HFF-Myc (cell line): ENCODE data around the gene ARAP1.

ENCODE experiments used
- DNase-seq: peaks from one replicate; pipeline ENCODE4 v3.0.0-alpha.2; 2011; ENCODE audit warnings: low read depth; ENCODE audit errors: extremely low read depth
- H3K4me3 ChIP-seq: replicated peaks from 2 replicates; pipeline ENCODE4 v1.5.1; 2011; ENCODE audit warnings: low read depth, mild to moderate bottlenecking, control low read depth, low read length
- TF ChIP-seq, protein P1 (sequence below): IDR thresholded peaks from 2 replicates; pipeline ENCODE4 v1.5.1; 2012; ENCODE audit warnings: mild to moderate bottlenecking, low read depth, low read length, control low read depth; ENCODE audit errors: missing control alignments

Gene ARAP1

DNA sequence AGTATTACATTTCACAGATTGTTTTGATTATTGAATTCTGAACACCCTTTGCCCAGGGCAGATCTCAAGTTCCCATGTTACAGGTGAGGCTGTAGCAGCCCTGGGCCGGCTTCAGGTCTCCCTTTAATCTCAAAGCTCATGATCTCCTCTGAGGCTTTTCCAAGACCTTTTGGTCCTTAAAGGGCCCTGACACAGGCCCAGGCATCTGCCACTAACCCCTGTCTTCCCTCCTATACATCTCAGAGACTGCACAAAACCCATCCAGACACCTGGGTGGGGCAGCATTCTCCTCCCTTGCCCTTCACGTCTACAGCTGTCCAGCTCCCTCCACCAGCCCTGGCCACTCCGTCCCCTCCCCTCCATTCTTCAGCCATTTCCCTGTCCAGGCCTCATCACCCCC is 115.8 kb downstream of the ARAP1 start:
- TF ChIP-seq, protein P1, sequence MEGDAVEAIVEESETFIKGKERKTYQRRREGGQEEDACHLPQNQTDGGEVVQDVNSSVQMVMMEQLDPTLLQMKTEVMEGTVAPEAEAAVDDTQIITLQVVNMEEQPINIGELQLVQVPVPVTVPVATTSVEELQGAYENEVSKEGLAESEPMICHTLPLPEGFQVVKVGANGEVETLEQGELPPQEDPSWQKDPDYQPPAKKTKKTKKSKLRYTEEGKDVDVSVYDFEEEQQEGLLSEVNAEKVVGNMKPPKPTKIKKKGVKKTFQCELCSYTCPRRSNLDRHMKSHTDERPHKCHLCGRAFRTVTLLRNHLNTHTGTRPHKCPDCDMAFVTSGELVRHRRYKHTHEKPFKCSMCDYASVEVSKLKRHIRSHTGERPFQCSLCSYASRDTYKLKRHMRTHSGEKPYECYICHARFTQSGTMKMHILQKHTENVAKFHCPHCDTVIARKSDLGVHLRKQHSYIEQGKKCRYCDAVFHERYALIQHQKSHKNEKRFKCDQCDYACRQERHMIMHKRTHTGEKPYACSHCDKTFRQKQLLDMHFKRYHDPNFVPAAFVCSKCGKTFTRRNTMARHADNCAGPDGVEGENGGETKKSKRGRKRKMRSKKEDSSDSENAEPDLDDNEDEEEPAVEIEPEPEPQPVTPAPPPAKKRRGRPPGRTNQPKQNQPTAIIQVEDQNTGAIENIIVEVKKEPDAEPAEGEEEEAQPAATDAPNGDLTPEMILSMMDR, result no peak
- no peak overlapping the region for H3K4me3 ChIP-seq
- DNase-seq, result no peak

DNA sequence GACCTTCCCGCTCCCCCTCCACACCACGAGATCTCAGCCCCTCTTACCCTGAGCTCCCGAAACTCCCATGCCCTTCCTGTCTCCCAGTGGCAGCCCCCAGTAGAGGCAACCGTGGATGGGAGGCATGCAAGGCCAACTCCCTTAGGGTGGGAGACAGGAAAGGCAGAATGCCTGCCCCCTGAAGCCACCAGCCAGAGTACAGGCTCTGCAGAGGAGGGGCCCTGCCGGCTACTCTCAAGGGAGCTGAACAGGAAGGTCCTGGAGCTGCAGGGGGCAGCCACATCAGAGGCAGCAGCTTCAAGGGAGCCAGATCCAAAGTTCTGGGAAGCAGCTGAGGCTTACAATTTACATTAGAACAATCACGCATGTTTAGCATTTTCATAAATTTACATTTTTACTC is 116.3 kb downstream of the ARAP1 start:
- no peak for DNase-seq
- TF ChIP-seq, protein P1, result no peak
- no peak overlapping the region for H3K4me3 ChIP-seq

DNA sequence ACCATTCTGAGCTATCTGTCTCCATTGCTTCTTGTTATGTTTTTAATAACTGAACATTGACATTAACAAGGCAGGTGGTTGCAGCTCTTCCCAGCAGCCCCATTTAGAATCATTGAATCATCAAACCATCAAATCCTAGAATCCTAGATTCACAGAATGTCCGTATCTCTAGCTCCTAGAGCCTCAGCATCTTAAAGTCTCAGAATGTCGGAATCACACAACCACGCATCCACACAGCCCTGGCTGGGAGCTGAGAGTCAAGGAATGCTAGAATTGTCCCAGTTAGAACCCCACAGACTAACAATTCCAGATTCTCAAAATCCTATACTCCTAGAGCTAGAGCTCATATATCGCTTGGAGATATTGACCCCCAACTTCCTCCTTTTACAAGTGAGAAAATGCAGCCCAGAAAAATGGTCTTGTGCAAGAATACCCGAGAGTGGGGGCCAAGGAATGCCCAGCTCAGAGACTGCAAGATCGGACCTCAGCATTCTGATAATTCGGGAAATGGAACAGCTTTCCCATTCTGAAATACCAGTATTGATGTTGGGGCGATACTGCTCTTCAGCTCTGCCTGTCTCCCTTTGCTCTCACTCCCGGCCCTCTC is 116.8 kb downstream of the ARAP1 start:
- H3K4me3 ChIP-seq, result no peak overlapping the region
- DNase-seq, result no peak
- TF ChIP-seq, protein P1, result no peak
